ENCODE results near the gene TMEM185B. TPM values are rescaled to one million over a fixed set of nuclear protein-coding genes. Genes with fewer than 3 reads are reported as not detected.
"Not testable (repeated sequence)": the region's sequence is repeated elsewhere in the genome, so short reads cannot be mapped to it uniquely, and the experiment has no call there.

Gene TMEM185B
- total and polyA plus RNA-seq, 8 donors: 18.7 to 29.1 (median 24.8) TPM

GRCh38 chr2:120204022-120204405 is 19.2 kb downstream of the TMEM185B start:
- Histone ChIP-seq H3K9me3 (no peaks in the 10 kb centered on the region), H3K4me1 (peaks cover 0 to 29% of the 10 kb centered on the region in 2 donors), H3K36me3 (no peaks in the 10 kb centered on the region), H3K27me3 (no peaks in the 10 kb centered on the region), H3K4me3 (no peak overlapping the region), H3K27ac (peak overlapping the region in 1 of 2 donors; percentile 79)
- DNase-seq (no peak), ATAC-seq (no peak)
- TF ChIP-seq CTCF (IDR thresholded peaks at IDR 0.05): no peak
- intact Hi-C loops (cut with DNase I): no loop called here

- TF ChIP-seq CTCF (IDR thresholded peaks at IDR 0.05): no peak
- Histone ChIP-seq H3K9me3 (no peaks in the 10 kb centered on the region), H3K27me3 (no peaks in the 10 kb centered on the region), H3K4me1 (peaks cover 0 to 25% of the 10 kb centered on the region in 2 donors), H3K36me3 (no peaks in the 10 kb centered on the region), H3K27ac (peak overlapping the region in 1 of 2 donors; percentile 79), H3K4me3 (no peak overlapping the region)
- ATAC-seq (peak; percentile 73), DNase-seq (peak in 2 of 4 donors; percentile 31 to 43)
- intact Hi-C loops (cut with DNase I): no loop called here
Observed at GRCh38 chr2:120203251-120204021, 19.8 kb downstream of the TMEM185B start.

GRCh38 chr2:120199817-120200459 is 23.3 kb downstream of the TMEM185B start:
- H3K4me3 ChIP-seq; H3K27me3 ChIP-seq; DNase-seq; intact Hi-C loops (cut with DNase I); H3K27ac ChIP-seq; ATAC-seq; H3K36me3 ChIP-seq: not testable (repeated sequence)
- peaks cover 0 to 25% of the 10 kb centered on the region in 2 donors for H3K4me1 ChIP-seq
- H3K9me3 ChIP-seq: peaks cover 0 to 14% of the 10 kb centered on the region in 2 donors

GRCh38 chr2:120195553-120195952 is 27.6 kb downstream of the TMEM185B start:
- ATAC-seq: no peak

GRCh38 chr2:120192280-120192679 is 30.9 kb downstream of the TMEM185B start:
- Histone ChIP-seq H3K4me3 (no peak overlapping the region), H3K36me3 (no peaks in the 10 kb centered on the region), H3K9me3 (peaks cover 0 to 18% of the 10 kb centered on the region in 2 donors), H3K27me3 (no peaks in the 10 kb centered on the region), H3K4me1 (no peaks in the 10 kb centered on the region), H3K27ac (no peak overlapping the region)
- DNase-seq (no peak), ATAC-seq (no peak)
- intact Hi-C loops (cut with DNase I): no loop called here
- TF ChIP-seq CTCF (IDR thresholded peaks at IDR 0.05): no peak

More at GRCh38 chr2:120195553-120195952, 27.6 kb downstream of the TMEM185B start:
- Histone ChIP-seq H3K9me3 (peaks cover 0 to 24% of the 10 kb centered on the region in 2 donors), H3K4me1 (no peaks in the 10 kb centered on the region), H3K4me3 (no peak overlapping the region), H3K36me3 (no peaks in the 10 kb centered on the region), H3K27me3 (no peaks in the 10 kb centered on the region), H3K27ac (no peak overlapping the region)
- intact Hi-C loops (cut with DNase I): no loop called here
- TF ChIP-seq CTCF (IDR thresholded peaks at IDR 0.05): no peak
- no peak for DNase-seq
